ENCODE data around the gene LARGE1. TPM values are rescaled to one million over a fixed set of nuclear protein-coding genes. Genes with fewer than 3 reads are reported as not detected.
"Not testable (repeated sequence)": the region's sequence is repeated elsewhere in the genome, so short reads cannot be mapped to it uniquely, and the experiment has no call there.

Gene LARGE1
- total RNA-seq, 1 donor from 2014 or later: 35.5 TPM

GRCh38 chr22:33577862-33578411 lies 342.3 kb downstream of the LARGE1 start:
- DNase-seq (ENCODE audit: low spot score in 2 of 2) (no peak), FAIRE-seq (no peak)

GRCh38 chr22:33576205-33576604 lies 344.1 kb downstream of the LARGE1 start:
- no peak for FAIRE-seq
- no peak for DNase-seq (ENCODE audit: low spot score in 2 of 2)

- no peak for DNase-seq (ENCODE audit: low spot score in 2 of 2)
- FAIRE-seq: no peak
Observed at GRCh38 chr22:33575771-33576170, 344.5 kb downstream of the LARGE1 start.

- FAIRE-seq (no peak), DNase-seq (ENCODE audit: low spot score in 2 of 2) (no peak)
Observed at GRCh38 chr22:33575041-33575440, 345.2 kb downstream of the LARGE1 start.

- FAIRE-seq (no peak), DNase-seq (ENCODE audit: low spot score in 2 of 2) (no peak)
Observed at GRCh38 chr22:33573479-33573878, 346.8 kb downstream of the LARGE1 start.

- no peak for FAIRE-seq
- no peak for DNase-seq (ENCODE audit: low spot score in 2 of 2)
Observed at GRCh38 chr22:33572086-33572485, 348.2 kb downstream of the LARGE1 start.

GRCh38 chr22:33570110-33570509 lies 350.2 kb downstream of the LARGE1 start:
- DNase-seq (ENCODE audit: low spot score in 2 of 2) (no peak), FAIRE-seq (no peak)

- no peak for FAIRE-seq
- no peak for DNase-seq (ENCODE audit: low spot score in 2 of 2)
Observed at GRCh38 chr22:33569559-33569958, 350.7 kb downstream of the LARGE1 start.

GRCh38 chr22:33569018-33569417 lies 351.3 kb downstream of the LARGE1 start:
- no peak for DNase-seq (ENCODE audit: low spot score in 2 of 2)
- no peak for FAIRE-seq

- not testable (repeated sequence) for DNase-seq (ENCODE audit: low spot score in 2 of 2)
Observed at GRCh38 chr22:33566495-33566894, 353.8 kb downstream of the LARGE1 start.

GRCh38 chr22:33565580-33565995 lies 354.7 kb downstream of the LARGE1 start:
- DNase-seq (ENCODE audit: low spot score in 2 of 2): no peak
- FAIRE-seq: no peak

More at GRCh38 chr22:33566495-33566894, 353.8 kb downstream of the LARGE1 start:
- FAIRE-seq: not testable (repeated sequence)

- DNase-seq (ENCODE audit: low spot score in 2 of 2) (no peak), FAIRE-seq (no peak)
Observed at GRCh38 chr22:33564683-33565082, 355.6 kb downstream of the LARGE1 start.

- FAIRE-seq (no peak), DNase-seq (ENCODE audit: low spot score in 2 of 2) (no peak)
Observed at GRCh38 chr22:33563220-33563964, 356.9 kb downstream of the LARGE1 start.

GRCh38 chr22:33562501-33562900 lies 357.8 kb downstream of the LARGE1 start:
- no peak for DNase-seq (ENCODE audit: low spot score in 2 of 2)

GRCh38 chr22:33561149-33561807 lies 359.0 kb downstream of the LARGE1 start:
- DNase-seq (ENCODE audit: low spot score in 2 of 2) (no peak), FAIRE-seq (no peak)

More at GRCh38 chr22:33562501-33562900, 357.8 kb downstream of the LARGE1 start:
- no peak for FAIRE-seq

- FAIRE-seq: no peak
Observed at GRCh38 chr22:33557836-33558235, 362.4 kb downstream of the LARGE1 start.

GRCh38 chr22:33555814-33556522 lies 364.3 kb downstream of the LARGE1 start:
- no peak for FAIRE-seq
- DNase-seq (ENCODE audit: low spot score in 2 of 2): no peak

More at GRCh38 chr22:33557836-33558235, 362.4 kb downstream of the LARGE1 start:
- no peak for DNase-seq (ENCODE audit: low spot score in 2 of 2)

GRCh38 chr22:33553493-33553892 lies 366.8 kb downstream of the LARGE1 start:
- FAIRE-seq (no peak), DNase-seq (ENCODE audit: low spot score in 2 of 2) (no peak)

- no peak for DNase-seq (ENCODE audit: low spot score in 2 of 2)
- no peak for FAIRE-seq
Observed at GRCh38 chr22:33544707-33545106, 375.6 kb downstream of the LARGE1 start.

GRCh38 chr22:33542722-33543121 lies 377.6 kb downstream of the LARGE1 start:
- no peak for FAIRE-seq
- no peak for DNase-seq (ENCODE audit: low spot score in 2 of 2)

- FAIRE-seq: no peak
Observed at GRCh38 chr22:33542153-33542552, 378.1 kb downstream of the LARGE1 start.

More at GRCh38 chr22:33542153-33542552, 378.1 kb downstream of the LARGE1 start:
- DNase-seq (ENCODE audit: low spot score in 2 of 2): no peak

Data from frontal cortex (tissue), 4 donors.